ENCODE measurements around the gene RGPD8.
"Not testable (repeated sequence)": the region's sequence is repeated elsewhere in the genome, so short reads cannot be mapped to it uniquely, and the experiment has no call there.

Gene RGPD8

GRCh38 chr2:112434890-112435715, 1.7 kb upstream of the RGPD8 start:
- not testable (repeated sequence) for DNase-seq (ENCODE audit: low spot score)

GRCh38 chr2:112433932-112434730, 686 bp upstream of the RGPD8 start:
- no peak for DNase-seq (ENCODE audit: low spot score)

- not testable (repeated sequence) for DNase-seq (ENCODE audit: low spot score)
Measured at GRCh38 chr2:112432735-112433479, 538 bp downstream of the RGPD8 start.

GRCh38 chr2:112432390-112432734, 1.1 kb downstream of the RGPD8 start:
- DNase-seq (ENCODE audit: low spot score): not testable (repeated sequence)

- DNase-seq (ENCODE audit: low spot score): not testable (repeated sequence)
Measured at GRCh38 chr2:112431587-112432295, 1.7 kb downstream of the RGPD8 start.

- DNase-seq (ENCODE audit: low spot score): not testable (repeated sequence)
Measured at GRCh38 chr2:112424553-112424952, 8.9 kb downstream of the RGPD8 start.

GRCh38 chr2:112416860-112417259, 16.6 kb downstream of the RGPD8 start:
- not testable (repeated sequence) for DNase-seq (ENCODE audit: low spot score)

- not testable (repeated sequence) for DNase-seq (ENCODE audit: low spot score)
Measured at GRCh38 chr2:112360055-112360454, 73.4 kb downstream of the RGPD8 start.

GRCh38 chr2:112354335-112354734, 79.1 kb downstream of the RGPD8 start:
- DNase-seq (ENCODE audit: low spot score): not testable (repeated sequence)

GRCh38 chr2:112352809-112353603, 80.4 kb downstream of the RGPD8 start:
- not testable (repeated sequence) for DNase-seq (ENCODE audit: low spot score)

- DNase-seq (ENCODE audit: low spot score): not testable (repeated sequence)
Measured at GRCh38 chr2:112352292-112352691, 81.2 kb downstream of the RGPD8 start.

GRCh38 chr2:112345030-112346027, 88.1 kb downstream of the RGPD8 start:
- DNase-seq (ENCODE audit: low spot score): no peak

GRCh38 chr2:112343827-112344585, 89.4 kb downstream of the RGPD8 start:
- no peak for DNase-seq (ENCODE audit: low spot score)

GRCh38 chr2:112342067-112342550, 91.3 kb downstream of the RGPD8 start:
- no peak for DNase-seq (ENCODE audit: low spot score)

- no peak for DNase-seq (ENCODE audit: low spot score)
Measured at GRCh38 chr2:112340475-112341267, 92.8 kb downstream of the RGPD8 start.

GRCh38 chr2:112339986-112340385, 93.5 kb downstream of the RGPD8 start:
- no peak for DNase-seq (ENCODE audit: low spot score)

GRCh38 chr2:112335600-112335999, 97.8 kb downstream of the RGPD8 start:
- DNase-seq (ENCODE audit: low spot score): no peak
